Brain pericyte (primary cell): Measurements from ENCODE around the gene NPPA.
"Not testable (repeated sequence)": the region's sequence is repeated elsewhere in the genome, so short reads cannot be mapped to it uniquely, and the experiment has no call there.

Experiments used
- DNase-seq: peaks from one replicate; pipeline ENCODE4 v3.0.0-alpha.2; 2012; ENCODE audit warnings: low read depth, low spot score

Gene NPPA

DNA sequence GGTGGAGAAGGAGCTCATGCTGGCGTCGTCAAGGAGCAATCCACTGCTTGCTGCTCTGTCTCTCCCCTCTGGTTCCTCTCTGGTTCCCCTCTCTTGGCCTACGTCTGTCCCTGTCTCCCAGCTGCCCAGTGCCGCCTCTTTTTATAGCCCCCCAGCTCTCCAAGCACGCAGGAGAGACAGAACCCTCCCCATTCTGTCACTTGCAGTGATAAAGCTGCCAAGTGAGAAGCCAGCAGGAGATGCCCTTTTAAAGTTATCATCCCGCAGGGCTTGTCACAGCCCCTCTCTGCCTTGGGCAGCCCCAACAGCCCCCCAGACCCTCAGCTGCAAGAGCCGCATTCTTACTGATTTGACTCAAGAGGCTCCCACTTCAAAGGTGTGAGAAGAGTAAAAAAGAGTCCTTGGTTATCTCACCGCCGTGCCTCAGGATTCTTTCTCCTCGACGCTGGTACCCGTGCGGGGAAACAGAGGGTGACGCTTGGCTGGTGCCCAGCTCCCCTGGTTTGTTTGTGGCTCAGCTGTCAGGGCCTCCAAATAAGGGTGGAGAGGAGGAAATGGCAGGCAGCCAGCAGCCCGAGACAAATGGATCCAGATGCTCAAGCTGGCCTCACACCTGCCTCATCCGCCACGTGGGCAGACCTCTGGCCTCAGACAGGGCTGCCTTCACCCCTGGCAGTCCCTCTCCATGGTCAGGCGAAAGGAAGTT lies at the start of gene NPPA:
Gene NPPA (minus strand): TSS at position 117 of the 706 bp plus-strand sequence. CDS start 99 bp downstream, at position 18.
- DNase-seq = no peak

DNA sequence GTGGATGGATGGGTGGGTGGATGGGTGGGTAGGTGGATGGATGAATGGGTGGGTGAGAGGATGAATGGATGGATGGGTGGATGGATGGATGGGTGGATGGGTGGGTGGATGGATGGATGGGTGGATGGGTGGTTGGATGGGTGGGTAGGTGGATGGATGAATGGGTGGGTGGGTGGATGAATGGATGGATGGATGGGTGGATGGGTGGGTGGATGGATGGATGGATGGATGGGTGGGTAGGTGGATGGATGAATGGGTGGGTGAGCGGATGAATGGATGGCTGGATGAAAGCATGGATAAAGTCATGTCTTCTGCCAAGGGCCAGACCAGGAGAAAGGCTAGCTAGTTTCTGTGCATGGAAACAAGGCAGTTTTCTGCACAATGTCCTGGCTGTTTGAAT lies 46.9 kb upstream of the NPPA start:
- not testable (repeated sequence) for DNase-seq

DNA sequence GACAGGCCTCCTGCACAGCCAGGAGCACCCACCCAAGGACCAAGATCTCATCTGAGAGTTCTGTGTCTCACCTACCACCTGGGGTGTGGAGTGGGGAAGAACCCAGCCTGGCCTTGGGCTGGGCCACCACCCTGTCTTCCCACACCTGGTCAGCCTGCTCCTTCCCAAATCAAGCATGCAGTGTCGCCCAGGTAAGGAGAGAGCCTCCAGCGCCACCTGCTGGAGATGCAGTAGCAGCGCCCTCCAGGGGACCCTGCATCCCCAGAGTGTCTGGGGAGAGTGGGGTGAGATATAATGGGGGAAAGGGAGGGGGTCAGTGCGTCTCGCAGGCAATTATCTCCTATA lies 46.3 kb upstream of the NPPA start:
- DNase-seq = no peak

DNA sequence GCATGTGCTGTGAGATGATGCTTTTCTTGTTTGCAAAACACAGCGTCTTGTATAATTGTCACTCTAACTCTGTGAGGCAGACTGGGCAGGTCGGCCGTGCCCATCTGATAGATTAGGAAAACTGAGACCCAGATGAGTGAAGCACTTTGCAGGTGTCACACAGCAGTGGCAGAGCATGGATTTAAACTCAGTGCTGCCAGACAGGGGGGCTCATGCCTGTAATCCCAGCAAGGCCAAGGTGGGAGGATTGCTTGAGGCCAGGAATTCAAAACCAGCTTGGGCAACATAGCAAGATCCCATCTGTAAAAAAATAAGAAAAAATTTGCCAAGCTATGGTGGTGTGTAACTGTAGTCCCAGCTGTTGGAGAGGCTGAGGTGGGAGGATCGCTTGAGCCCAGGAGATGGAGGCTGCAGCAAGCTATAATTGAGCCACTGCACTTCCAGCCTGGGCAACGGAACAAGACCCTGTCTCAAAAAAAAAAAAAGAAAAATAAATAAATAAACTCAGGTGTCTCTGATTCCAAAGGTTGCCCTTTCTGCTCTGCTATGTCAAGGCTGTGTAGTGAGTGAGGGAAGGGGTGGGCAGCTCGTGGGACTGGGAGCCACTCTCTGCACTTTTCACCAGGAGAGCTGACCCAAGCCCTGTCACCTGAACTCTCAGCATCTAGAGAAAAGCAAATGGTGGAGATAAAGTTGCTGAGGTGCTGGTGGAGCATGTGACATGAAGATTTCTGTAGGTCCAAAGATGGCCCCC lies 44.0 kb upstream of the NPPA start:
- DNase-seq = no peak

DNA sequence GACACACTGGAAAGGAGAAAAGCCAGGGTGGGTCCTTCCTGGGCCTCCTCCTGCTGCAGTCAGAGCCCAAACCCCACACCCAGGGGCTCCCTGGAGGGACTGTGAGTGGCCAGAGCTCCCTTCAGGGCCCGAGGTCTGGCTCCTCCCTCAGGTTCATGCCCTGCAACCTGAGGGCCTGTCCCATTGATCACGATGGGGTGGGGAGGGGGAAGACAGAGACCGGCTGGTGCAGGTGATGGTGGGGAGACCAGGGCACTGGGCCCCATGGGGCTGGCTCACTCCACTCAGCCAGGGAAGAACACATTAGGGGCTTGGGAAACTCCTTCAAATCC lies 41.3 kb upstream of the NPPA start:
- DNase-seq = no peak

DNA sequence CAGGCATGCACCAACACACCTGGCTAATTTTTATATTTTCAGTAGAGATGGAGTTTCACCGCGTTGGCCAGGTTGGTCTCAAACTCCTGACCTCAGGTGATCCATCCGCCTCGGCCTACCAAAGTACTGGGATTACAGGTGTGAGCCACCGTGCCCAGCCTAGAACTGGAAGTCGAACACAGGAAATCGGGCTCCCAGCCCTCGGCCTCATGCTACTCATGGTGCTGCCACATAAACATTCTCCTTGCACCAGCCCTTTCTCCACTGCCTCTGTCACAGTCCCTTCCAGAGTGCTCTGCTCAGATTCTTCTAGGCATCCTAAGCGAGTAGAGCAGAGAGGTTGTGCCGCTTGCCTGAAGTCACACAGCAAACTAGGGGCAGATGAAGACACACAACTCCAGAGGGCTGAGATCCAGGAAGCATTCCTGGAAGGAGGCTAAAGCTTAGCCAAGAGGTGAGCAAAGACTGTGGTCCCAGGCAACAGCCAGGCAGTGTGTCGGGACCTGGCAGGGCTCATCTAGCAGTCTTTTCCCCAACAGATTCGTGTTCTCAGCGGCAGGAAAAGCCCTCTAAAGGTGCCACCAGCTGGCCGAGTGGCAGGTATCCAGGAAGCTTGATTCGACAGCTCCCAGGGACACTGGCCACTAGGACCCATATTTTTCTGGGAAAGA lies 40.8 kb upstream of the NPPA start:
- no peak for DNase-seq

DNA sequence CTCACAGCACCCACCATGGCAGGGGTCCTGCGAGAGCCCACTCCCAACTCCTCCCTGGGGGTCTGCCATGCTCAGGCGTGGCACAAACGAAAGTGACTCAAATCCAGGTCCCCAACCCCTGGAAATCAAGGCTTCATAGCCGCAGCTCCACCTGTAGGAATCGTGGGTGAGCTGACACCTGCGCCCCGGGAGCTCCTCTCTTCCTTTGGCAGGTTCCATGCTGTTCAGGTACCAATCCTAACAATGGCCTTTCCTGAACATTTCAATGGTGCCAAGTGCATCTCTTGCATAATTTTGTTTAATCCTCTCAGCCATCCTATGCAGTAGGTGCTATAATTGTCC lies 40.1 kb upstream of the NPPA start:
- no peak for DNase-seq

DNA sequence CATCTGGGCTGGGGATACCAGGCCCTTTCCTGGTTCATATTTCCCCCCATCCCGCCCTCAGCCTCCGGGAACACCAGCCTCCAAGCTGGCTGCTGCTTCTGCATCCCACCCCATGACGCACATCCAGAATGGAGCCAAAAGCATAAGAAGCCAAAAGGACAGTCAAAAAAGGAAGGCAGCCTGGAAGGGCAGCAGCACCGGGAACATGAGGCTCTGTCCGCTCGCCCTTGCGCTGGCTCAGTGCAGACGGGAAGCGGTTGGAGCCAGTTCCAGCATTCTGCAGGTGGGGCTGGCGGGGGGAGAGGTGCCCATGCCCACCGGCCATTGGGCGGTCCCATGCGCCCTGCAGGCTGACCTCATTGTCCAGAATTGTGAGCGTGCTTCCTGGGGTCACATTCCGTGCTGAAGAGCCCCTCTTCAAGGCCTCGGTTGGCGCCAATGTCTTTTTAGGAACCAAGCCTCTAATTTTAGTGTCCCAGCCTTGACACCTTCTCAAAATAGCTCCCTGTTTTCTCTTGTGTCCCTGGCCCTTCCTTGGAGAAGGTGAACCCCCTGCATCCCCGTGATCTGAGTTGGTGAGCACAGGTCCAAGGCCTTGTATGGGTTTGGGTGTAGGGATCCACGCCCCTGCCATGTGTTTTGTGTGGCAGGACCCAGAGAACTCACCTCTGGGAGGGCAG lies 39.5 kb upstream of the NPPA start:
- no peak for DNase-seq

DNA sequence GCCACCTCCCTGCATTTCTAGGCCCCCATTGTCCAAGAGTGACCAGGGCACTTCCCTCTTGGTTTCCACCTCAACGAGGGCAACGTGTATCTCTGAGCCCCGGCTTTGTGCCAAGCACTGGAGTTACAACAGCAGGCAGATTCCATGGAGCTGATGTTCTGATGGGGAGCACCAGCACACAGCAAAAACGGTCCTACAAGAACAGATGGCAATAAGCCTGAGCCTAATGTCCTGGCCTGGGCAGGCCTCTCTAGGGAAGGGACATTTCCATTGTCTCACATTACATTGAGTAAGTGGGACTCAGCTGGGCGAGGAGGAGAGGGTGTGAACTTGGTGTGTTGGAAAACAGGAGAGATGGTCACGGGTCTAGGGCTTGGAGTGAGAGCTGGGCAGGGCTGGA lies 38.3 kb upstream of the NPPA start:
- no peak for DNase-seq

DNA sequence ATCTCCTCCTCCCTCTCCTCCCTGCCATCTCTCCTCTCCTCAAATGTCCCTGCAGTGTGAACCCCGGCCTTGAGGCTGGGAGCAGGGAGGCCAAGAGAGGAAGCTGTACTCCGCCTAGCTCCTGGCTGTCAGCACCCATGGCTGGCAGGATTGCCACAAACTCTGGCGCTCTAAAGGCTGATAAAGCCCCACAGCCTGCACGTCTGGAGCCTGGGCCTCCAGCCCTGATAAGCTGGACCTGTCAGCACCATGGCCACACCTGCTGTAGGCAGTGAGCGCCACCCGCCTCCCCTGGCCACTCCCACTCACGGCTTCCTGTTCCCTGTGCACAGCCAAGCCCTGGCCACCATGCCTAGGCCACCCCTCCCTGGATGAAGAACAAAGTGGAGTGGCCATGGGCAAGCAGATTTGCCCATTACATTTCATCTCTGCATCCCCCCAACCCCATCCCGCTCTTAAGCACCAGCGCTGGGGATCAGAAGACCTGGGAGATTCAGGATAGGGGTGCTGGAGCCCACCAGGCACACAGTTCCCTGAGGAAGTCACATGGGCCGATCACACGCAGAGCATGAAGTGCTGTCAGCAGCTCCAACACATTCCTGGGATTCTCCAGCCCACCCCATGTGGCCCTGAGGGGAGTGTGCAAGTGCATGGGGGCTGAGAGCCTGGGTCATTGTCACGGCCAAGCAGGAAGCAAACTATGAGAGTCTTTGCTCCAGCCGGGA lies 35.4 kb upstream of the NPPA start:
- DNase-seq = no peak

DNA sequence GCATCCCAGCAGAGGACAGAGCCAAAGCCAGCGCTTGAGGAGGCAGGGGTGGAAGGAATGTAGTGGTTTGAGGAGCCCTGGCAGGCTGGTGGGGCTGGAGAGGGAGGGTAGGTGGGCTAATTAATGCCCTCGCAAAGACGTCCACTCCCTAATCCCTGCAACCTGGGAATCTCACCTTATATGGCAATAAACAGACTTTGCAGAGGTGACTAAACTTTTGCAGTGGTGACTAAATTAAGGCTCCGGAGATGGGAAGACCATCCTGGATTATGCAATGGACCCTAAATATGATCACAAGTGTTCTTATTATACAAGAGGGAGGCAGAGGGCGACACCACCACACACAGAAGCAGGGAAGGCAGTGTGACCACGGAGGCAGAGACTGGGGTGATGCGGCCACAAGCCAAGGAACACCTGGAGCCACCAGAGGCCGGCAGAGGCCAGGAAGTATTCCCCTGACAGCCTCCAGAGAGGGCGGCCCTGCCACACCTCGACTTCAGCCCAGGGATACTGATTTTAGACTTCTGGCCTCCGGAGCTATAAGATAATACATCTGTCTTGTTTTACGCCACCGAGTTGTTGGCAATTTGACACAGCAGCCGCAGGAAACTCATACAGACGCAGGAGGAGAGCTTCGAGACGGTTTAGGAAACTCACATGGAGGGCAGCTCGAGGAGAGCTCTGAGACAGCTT lies 34.3 kb upstream of the NPPA start:
- DNase-seq = no peak

DNA sequence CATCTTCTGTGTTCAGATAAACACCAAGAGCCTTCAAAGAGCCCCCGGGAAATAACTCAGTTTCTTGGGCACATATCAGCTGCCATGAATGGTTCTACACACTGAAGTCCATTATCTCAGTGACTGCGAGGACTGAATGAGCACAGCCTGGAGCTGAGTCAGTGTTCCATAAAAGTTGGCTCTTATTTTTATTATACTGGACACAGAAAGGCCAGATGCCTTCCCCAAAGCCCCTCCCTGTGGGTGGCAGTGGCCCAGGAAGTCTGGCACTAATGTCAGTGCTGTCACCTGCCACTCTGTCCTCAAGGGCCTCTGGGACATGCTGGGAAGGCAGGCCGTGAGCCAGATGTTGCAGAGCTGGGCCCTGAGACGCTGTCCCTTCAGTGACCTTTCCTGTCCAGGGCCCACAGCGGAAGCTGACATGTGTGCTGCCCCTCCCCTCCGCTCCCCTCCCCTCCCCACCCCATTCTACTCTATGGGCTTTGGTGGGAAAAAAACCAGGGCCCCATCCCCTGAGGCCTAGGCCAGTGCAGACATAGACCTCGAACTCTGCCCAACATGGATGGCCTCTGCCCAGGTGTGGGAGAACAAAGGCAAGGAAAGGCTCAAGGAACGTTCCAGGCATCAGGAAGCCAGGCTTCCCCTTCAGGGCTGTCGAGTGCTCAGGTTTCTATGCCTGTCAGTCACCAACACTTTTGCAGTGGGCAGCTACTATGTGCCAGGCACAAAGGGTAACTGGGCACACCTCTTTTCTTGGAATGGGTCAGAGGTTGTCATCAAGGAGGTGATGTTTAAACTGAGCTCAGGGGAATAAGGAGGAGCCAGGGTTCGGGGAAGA lies 33.5 kb upstream of the NPPA start:
- DNase-seq = no peak

DNA sequence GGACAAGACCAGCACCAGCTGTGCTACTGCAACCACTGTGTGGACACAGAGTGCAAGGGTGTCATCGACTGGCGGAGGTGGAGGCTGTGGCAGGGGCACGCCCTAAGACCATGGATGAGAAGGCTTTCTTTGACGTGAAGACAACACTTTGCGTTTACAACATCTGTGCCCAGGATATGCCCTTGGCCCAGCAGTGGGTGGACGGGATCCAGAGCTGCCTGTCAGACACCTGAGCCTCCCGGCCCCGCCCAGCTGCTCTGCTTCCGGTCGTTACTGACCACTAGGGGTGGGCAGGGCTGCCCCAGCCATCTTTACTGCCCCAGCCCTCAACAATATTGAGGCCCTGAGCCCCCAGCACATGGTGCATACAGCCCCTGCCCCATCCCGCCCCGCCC lies 32.6 kb upstream of the NPPA start:
- DNase-seq = no peak

DNA sequence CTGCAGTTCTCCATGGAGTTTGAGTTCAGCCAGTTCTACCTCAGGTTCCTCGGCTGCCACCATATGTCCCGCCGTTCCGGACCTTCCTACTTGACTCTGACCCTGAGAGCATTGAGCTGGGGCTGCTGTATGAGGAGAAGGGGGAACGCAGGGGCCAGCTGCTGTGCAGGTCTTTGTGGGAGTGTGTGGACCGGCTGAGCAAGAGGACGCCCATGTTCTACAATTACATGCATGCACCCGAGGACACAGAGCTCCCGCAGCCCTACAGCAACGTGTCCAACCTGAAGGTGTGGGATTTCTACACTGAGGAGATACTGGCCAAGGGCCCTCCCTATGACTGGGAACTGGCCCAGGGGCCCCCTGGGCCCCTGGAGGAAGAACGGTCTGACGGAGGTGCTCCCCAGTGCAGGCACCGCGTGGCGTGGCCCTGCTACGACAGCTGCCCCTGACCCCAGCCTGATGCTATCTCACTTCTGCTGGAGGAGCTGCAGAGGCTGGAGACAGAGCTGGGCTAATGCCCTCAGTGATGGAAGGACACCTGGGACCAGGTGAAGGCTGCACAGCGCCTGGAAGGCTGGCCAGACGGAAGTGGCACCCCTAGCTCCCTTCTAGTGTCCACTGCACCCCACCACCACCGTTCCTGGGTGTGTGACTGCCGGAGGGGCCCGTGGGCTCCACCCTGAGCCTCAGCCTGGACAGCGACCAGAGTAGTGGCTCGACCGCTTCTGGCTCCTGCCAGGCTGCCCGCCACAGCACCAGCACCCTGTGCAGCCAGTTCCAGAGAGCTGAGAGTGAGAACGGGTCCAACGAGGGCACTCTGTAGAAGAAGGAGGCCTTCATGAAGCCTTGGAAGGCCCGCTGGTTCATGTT lies 32.0 kb upstream of the NPPA start:
- DNase-seq = no peak

DNA sequence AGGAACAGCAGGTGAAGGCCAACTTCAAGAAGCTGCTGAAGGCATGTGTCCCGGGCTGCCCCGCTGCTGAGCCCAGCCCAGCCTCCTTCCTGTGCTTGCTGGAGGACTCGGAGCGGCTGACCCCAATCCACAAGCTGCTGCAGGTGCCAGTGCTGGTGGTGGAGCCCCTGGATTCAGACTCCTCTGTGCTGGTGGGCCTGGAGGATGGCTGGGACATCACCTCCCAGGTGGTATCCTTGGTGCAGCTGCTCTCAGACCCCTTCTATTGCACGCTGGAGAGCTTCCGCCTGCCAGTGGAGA lies 31.3 kb upstream of the NPPA start:
- DNase-seq = no peak

DNA sequence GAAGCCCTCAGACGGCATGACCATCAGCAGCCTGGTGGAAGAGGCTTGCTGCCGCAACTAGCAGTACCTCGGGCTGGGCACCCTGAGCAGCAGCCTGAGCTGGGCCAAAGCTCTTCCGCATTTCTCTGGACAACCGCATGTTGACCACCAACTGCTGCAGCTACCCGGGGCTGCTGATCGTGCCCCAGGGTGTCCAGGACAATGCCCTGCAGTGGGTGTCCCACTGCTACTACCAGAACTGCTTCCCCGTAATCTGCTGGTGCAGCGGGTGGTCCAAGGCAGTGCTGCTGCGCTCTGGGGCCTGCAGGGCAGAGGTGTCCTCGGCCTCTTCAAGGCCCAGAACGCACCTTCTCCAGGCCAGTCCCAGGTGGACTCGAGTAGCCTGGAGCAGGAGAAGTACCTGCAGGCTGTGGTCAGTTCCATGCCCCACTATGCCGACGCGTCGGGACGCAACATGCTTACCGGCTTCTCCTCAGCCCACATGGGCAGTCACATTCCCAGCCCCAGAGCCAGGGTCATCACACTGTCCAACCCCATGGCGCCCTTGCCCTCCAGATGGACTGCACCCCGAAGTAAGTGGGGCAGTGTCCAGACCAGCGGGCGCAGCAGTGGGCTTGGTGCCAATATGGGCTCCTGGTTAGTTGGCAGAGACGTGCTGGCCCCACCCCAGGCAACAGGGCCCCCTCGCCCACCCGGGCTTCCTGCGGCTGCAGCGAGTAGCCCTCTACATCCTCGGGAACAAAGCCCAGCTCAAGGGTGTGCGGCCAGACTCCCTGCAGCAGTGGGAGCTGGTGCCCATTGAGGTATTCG lies 30.7 kb upstream of the NPPA start:
- DNase-seq = no peak

DNA sequence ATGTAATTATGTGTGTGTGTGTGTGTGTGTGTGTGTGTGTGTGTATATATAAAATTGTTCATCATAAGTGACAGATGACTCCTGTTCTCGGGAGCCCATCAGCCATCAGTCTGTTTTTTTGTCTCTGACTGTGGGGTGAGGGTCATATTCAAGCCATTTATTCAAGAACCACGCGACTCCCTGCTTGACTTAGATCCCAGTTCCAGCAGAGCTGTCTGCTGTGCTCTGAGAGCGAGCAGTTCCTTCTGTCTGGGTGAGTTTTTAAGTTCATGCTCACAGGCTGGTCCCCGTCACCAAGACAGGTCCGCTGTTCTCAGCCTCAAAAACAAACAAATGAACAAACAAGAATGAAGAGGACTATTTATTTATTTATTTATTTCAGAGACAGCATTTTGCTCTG lies 29.5 kb upstream of the NPPA start:
- DNase-seq = no peak

DNA sequence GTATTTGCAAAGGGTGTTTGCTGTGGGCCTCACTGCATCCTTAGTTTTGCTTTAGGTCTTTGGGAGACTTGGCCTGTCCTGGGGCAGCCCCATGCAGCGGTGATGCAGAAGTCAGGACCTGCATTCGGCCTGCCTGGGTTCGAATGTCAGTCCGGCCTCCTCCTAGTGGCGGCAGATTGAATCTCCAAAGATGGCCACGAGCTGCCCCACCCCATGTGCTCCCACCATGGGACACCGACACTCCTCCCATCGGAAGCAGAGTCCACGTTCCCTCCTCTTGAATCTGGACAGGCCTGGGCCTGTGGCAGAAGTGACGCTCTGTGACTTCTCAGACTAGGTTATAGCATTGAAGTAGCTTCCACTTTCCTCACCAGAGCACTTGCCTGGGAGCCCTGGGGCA lies 27.5 kb upstream of the NPPA start:
- no peak for DNase-seq

DNA sequence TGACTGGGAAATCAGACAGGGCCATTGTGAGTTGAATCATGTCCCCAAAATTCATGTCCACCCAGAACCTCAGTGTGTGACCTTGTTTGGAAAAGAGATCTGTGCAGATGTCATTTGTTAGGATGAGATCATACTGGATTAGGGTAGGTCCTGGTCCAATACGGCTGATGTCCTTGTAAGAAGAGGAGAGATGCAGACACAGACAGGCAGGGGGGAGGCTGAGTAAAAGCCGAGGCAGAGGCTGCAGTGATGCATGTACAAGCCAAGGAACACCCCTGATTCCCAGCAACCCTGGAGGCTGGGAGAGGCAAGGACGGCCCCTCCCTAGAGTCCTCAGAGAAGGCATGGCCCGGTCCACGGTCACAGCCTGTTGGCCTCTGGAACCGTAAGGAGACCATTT lies 27.0 kb upstream of the NPPA start:
- no peak for DNase-seq
